GM18867 (cell line): Measurements from ENCODE around the gene NCBP2.

Source experiments
- ATAC-seq: cut with Tn5 transposase; IDR thresholded peaks from one replicate; pipeline ENCODE4 v1.9.1; 2021; ENCODE audit warnings: mild to moderate bottlenecking, moderate library complexity; ENCODE audit not compliant: unreplicated experiment

Gene NCBP2

DNA sequence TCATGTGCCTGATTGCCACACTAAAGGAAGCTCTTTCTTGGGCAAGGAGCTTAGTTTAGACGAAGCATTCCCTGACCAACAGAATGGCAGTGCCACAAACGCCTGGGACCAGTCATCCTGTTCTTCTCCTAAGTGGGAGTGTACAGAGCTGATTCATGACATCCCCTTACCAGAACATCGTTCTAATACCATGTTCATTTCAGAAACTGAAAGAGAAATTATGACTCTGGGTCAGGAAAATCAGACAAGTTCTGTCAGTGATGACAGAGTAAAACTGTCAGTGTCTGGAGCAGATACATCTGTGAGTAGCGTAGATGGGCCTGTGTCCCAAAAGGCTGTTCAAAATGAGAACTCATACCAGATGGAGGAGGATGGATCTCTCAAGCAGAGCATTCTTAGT lies 56.2 kb downstream of the NCBP2 start:
- no peak for ATAC-seq
